ENCODE data around the gene DNAH10.

DNAH10 gene

DNA sequence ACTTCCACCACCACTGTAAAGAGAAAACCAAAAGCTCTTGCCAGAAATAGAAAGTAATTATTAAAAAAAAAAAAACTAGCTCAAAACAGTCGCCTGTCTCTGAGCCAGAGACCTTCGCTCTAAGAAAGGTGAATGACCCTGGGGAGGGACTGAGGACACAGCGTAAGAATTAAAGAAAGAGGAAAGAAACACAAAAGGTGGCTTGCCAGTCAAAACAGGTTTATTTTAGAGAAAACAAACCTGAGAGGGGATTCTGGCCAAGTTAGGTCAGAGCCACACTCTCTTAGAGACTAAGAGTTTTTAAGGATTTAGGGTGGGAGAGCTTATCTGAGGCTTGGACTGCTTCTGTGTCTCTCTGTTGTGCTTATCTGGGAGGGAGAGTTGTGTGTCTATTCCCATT, 66.0 kb downstream of the DNAH10 start:
- no peak for TF ChIP-seq CTCF (IDR thresholded peaks at IDR 0.05; ENCODE audit: low read depth, low read length)

GRCh38 chr12:123828854-123829547, 66.9 kb downstream of the DNAH10 start:
- TF ChIP-seq CTCF (IDR thresholded peaks at IDR 0.05; ENCODE audit: low read depth, low read length) = no peak
- no peak for DNase-seq (ENCODE audit: extremely low read depth, low read depth)

More for the DNA sequence above, 66.0 kb downstream of the DNAH10 start:
- DNase-seq (ENCODE audit: extremely low read depth, low read depth) = no peak

DNA sequence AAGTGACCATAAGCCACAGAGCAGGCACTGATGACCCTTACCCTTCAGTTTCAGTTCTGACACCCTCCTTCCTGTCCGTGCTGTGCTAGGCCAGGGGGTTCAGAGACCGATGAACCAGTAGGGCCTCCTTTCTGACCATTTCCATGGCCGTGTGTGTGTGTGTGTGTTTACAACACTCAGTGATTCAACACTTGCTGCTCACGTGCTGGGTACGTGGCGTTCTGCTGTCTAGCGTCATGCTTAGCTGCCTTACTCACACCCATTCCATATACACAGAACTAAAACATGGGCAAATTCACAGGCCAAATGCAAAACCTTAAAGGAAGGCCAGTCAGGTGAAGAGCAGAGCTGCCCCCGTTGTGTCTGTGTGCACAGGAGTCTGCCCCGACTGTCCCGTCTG, 67.5 kb downstream of the DNAH10 start:
- no peak for DNase-seq (ENCODE audit: extremely low read depth, low read depth)
- no peak for TF ChIP-seq CTCF (IDR thresholded peaks at IDR 0.05; ENCODE audit: low read depth, low read length)

DNA sequence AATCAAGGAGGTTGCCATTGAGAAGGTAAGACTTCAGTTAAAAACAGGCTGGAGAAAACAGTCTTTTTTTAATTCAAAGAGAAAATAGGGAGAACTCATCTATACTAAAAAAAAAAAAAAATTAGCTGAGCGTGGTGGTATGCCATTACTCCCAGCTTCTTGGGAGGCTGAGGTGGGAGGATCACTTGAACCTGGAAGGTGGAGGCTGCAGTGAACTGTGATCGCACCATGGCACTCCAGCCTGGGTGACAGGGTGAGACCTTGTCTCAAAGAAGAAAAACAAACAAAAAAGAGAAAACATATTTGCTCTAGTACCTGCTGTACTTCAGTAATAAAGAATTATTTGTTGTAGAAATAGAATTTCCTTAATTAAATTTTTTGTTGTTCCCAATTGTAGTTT, 68.6 kb downstream of the DNAH10 start:
- no peak for DNase-seq (ENCODE audit: extremely low read depth, low read depth)
- TF ChIP-seq CTCF (IDR thresholded peaks at IDR 0.05; ENCODE audit: low read depth, low read length) = no peak

GRCh38 chr12:123832052-123832451, 70.0 kb downstream of the DNAH10 start:
- no peak for TF ChIP-seq CTCF (IDR thresholded peaks at IDR 0.05; ENCODE audit: low read depth, low read length)
- no peak for DNase-seq (ENCODE audit: extremely low read depth, low read depth)

- TF ChIP-seq CTCF (IDR thresholded peaks at IDR 0.05; ENCODE audit: low read depth, low read length) = no peak
Measured at GRCh38 chr12:123833830-123834229, 71.7 kb downstream of the DNAH10 start.

GRCh38 chr12:123834845-123835244, 72.7 kb downstream of the DNAH10 start:
- DNase-seq (ENCODE audit: extremely low read depth, low read depth) = no peak
- TF ChIP-seq CTCF (IDR thresholded peaks at IDR 0.05; ENCODE audit: low read depth, low read length) = no peak

More at GRCh38 chr12:123833830-123834229, 71.7 kb downstream of the DNAH10 start:
- DNase-seq (ENCODE audit: extremely low read depth, low read depth) = no peak

Data from AG09319 (cell line).